Superior temporal gyrus (tissue), 1 donor: Measurements from ENCODE around the gene PHF2.

Source experiments
- DNase-seq: peaks from one replicate; pipeline ENCODE4 v3.0.0-alpha.2; 2016; ENCODE audit errors: extremely low spot score

The PHF2 gene

GRCh38 chr9:93701494-93702218 is 125.3 kb downstream of the PHF2 start:
- DNase-seq = no peak

DNA sequence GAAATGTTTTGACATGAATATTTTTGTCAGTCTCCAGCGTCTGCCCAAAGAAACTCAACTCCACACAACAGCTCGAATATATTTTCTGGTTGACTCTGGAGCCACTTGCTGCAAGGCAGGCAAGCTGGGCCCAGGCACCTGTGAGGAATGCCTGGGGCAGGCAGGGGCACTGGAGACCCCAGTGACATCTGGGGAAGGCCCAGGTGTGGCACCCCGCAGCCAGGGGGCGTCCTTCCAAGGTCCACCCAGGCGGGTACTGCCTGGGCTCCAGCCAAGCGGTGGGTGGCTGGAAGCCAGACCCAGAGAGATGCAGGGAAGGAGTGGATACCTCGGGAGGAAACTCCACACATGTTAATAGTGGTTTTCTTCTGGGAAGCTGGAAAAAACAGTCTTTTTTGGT is 125.9 kb downstream of the PHF2 start:
- no peak for DNase-seq

DNA sequence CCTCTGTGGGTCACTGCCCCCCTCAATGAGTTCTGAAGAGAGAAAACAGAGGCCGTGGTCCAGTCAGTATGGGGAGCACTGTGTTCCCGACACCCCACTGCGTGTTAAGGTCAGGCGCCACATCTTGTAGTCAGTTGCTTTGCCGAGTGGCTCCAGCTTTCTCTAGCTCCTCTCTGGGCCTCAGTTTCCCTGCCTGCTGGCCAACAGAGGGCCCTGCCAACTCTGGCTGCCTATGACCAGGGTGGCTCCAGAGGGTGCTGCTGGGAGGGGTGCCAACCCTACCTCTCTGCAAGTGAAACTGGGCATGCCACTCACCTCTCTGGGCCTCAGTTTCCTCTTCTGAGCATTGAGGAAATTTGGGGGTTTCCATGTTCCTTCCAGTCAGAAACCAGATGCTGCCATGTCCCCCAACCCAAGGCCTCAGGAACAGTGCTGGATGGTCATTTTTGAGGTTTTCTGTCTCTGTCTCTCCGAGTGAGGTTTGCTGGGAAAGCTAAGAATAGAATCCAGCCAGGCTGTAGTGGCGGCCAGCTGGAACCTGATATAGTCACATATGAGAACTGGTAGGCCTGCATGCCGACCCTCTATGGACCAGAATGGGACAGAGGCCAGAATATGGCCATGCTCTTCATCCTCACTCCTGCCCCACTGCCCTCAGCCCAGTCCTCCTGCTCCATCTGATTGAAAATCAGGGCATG is 132.1 kb downstream of the PHF2 start:
- DNase-seq = no peak

DNA sequence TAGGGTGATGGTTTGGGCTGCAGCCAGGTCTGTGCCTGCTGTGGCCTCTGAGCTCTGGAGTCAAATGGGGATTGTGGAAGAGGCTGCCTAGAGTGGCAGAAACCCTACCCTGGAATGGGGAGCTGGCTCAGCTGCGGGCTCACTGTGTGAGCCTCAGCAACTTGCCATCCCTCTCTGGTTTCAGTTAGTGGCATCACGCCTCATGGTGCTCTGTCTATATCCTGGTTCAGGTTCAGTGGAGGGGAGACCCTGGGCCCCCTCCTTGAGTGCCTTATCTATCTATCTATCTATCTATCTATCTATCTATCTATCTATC is 132.6 kb downstream of the PHF2 start:
- DNase-seq = no peak

GRCh38 chr9:93709600-93710369 is 133.4 kb downstream of the PHF2 start:
- no peak for DNase-seq

- DNase-seq = no peak
Observed at GRCh38 chr9:93710370-93710723, 134.0 kb downstream of the PHF2 start.

DNA sequence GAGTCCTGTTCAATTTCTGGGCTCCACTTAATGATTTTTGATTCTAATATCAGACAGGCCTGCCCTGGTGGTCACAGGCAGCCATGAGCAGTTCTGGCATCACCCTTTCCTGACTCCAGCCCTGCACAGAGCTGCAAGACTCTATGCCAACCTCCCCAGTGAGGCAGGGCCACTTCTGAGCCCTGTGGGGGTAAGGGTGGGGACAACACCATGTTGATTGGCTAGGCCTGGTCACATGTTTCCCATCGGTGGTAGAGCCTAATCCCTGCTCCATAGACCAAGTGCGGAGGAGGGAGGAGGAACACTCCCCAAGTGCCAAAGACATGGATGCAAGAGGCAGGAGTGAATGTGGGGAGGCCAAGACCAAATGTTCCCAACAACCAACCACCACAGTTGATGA is 134.6 kb downstream of the PHF2 start:
- DNase-seq = no peak

GRCh38 chr9:93712896-93713295 is 136.5 kb downstream of the PHF2 start:
- DNase-seq = no peak

- DNase-seq = no peak
Observed at GRCh38 chr9:93713716-93714115, 137.3 kb downstream of the PHF2 start.

- DNase-seq = no peak
Observed at GRCh38 chr9:93721417-93721965, 145.1 kb downstream of the PHF2 start.

DNA sequence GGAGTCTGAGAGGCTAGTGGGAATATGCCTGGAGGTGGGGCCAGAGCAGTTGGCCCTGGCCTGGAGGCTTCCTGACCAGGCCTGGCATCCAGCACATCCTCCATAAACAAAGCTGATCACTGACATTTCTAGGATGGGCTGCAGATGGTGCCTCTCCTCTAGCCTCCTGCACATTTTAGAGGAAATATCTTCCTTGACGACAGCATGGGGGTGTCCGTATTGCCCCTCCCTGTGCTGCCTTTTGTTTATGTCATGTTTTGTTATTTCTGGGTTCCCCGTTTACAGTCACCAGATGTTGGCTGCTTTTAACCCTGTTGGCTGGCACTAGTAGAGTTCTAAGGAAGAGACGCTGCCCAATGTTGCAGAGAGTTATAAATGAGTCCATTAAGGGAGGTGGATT is 148.5 kb downstream of the PHF2 start:
- DNase-seq = no peak

GRCh38 chr9:93725382-93725781 is 149.0 kb downstream of the PHF2 start:
- no peak for DNase-seq

DNA sequence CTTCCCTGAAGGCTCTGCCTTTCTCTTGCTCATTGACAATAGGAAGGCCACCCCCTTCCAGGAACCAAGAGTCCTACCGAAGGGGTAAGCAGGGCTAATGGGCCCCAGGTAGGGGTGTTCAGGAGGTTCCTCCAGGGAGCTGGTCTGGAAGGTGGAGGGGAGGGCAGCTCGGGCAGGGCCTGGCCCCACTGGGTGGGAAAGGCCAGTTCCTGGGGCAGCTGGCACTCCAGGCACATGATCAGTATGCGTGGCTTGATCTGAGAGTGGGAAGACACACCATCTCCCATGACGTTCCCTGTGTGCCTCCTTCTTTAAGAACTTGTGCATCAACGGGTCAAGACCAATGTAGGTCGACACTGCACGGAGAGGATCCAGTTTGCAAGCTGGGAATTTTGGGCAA is 149.8 kb downstream of the PHF2 start:
- no peak for DNase-seq
